K562 (cell line): ENCODE measurements around the gene MRPS15. TPM values are rescaled to one million over a fixed set of nuclear protein-coding genes. Genes with fewer than 3 reads are reported as not detected.
A peak's percentile ranks its signal among the peaks of the same experiment; 100 is the strongest.

Source experiments
- ARNT ChIP-seq, 2 experiments: fragments of 450-650 bp; IDR thresholded peaks; 2 replicates each; pipeline ENCODE4 v1.6.1; 2016; ENCODE audit warnings: mild to moderate bottlenecking in 1 of 2
- BACH1 ChIP-seq: fragments of 200-800 bp; sonication (Bioruptor generic); IDR thresholded peaks from 2 replicates; pipeline ENCODE4 v1.6.1; 2016; ENCODE audit warnings: missing genetic modification characterization, missing compliant biosample characterization
- GABPA ChIP-seq: fragments of 200-800 bp; sonication (Bioruptor generic); conservative IDR thresholded peaks from 2 replicates; pipeline ENCODE4 v1.6.1; 2016; ENCODE audit warnings: low read depth, missing genetic modification characterization, missing compliant biosample characterization
- GABPB1 ChIP-seq: sonication (generic); formaldehyde crosslinking; IDR thresholded peaks from 2 replicates; pipeline ENCODE4 v1.8.0; 2022; ENCODE audit warnings: mild to moderate bottlenecking, missing genetic modification reagents
- HDAC8 ChIP-seq: fragments of 450-650 bp; IDR thresholded peaks from 2 replicates; pipeline ENCODE4 v1.6.1; 2016; ENCODE audit warnings: mild to moderate bottlenecking, missing genetic modification characterization, moderate library complexity, missing compliant biosample characterization
- JUND ChIP-seq, 2 experiments: IDR thresholded peaks; 2 replicates in 1 of 2; 3 replicates in 1 of 2; pipeline ENCODE4 v1.6.1; 2011; ENCODE audit warnings: borderline replicate concordance in 2 of 2, low read depth in 2 of 2, low read length in 2 of 2, improper control_type of control experiment in 1 of 2, missing biosample characterization in 1 of 2, missing genetic modification characterization in 1 of 2, missing genetic modification reagents in 1 of 2
- MAX ChIP-seq: sonication (generic); formaldehyde crosslinking; IDR thresholded peaks from 2 replicates; pipeline ENCODE4 v1.9.0; 2022; ENCODE audit warnings: mild to moderate bottlenecking, missing genetic modification reagents
- MYNN ChIP-seq, 2 experiments: sonication (generic); formaldehyde crosslinking in 1 of 2; IDR thresholded peaks; 2 replicates each; pipeline versions ENCODE4 v1.5.0 to v1.6.1; 2016 to 2020; ENCODE audit warnings: antibody characterized with exemption in 1 of 2, missing genetic modification reagents in 1 of 2
- NFRKB ChIP-seq: fragments of 450-650 bp; IDR thresholded peaks from 2 replicates; pipeline ENCODE4 v1.6.1; 2016; ENCODE audit warnings: low read depth
- NRF1 ChIP-seq, 2 experiments: fragments of 450-650 bp; IDR thresholded peaks in 1 of 2; conservative IDR thresholded peaks in 1 of 2; 2 replicates each; pipeline ENCODE4 v1.6.1; 2014; ENCODE audit warnings: mild to moderate bottlenecking in 2 of 2
- POLR2A ChIP-seq: fragments of 450-650 bp; conservative IDR thresholded peaks from 2 replicates; pipeline ENCODE4 v1.6.1; 2016
- SMAD2 ChIP-seq: fragments of 150-350 bp; IDR thresholded peaks from 2 replicates; pipeline ENCODE4 v1.6.1; 2014; ENCODE audit warnings: low read depth, mild to moderate bottlenecking, low read length
- STAT5B ChIP-seq: fragments of 250-450 bp; sonication (Bioruptor Pico); IDR thresholded peaks from 2 replicates; pipeline ENCODE4 v1.8.0; 2021; ENCODE audit warnings: mild to moderate bottlenecking, inconsistent platforms
- TAF15 ChIP-seq: fragments of 200-400 bp; formaldehyde crosslinking; IDR thresholded peaks from 2 replicates; pipeline ENCODE4 v1.6.1; 2017; ENCODE audit warnings: mild to moderate bottlenecking, low read depth, low read length, moderate library complexity
- TFAM ChIP-seq: fragments of 250-450 bp; sonication (Bioruptor Pico); conservative IDR thresholded peaks from 2 replicates; pipeline ENCODE4 v1.5.0; 2021; ENCODE audit warnings: mild to moderate bottlenecking, moderate library complexity
- TRIM24 ChIP-seq, 2 experiments: fragments of 450-650 bp; IDR thresholded peaks; 2 replicates each; pipeline ENCODE4 v1.6.1; 2016
- TRIM25 ChIP-seq: fragments of 450-650 bp; IDR thresholded peaks from 2 replicates; pipeline ENCODE4 v1.7.0; 2016; ENCODE audit warnings: borderline replicate concordance
- USF1 ChIP-seq: sonication (generic); formaldehyde crosslinking; IDR thresholded peaks from 2 replicates; pipeline ENCODE4 v1.9.0; 2022; ENCODE audit warnings: mild to moderate bottlenecking, missing genetic modification reagents
- VEZF1 ChIP-seq: fragments of 200-800 bp; sonication (Bioruptor generic); IDR thresholded peaks from 2 replicates; pipeline ENCODE4 v1.6.1; 2017; ENCODE audit warnings: missing genetic modification characterization, missing compliant biosample characterization
- ZNF277 ChIP-seq: fragments of 250-450 bp; sonication (Bioruptor Pico); IDR thresholded peaks from 2 replicates; pipeline ENCODE4 v1.8.0; 2022; ENCODE audit warnings: inconsistent platforms, mild to moderate bottlenecking, moderate library complexity, borderline replicate concordance
- ZNF3 ChIP-seq: fragments of 250-450 bp; sonication (Bioruptor Pico); IDR thresholded peaks from 2 replicates; pipeline ENCODE4 v1.5.0; 2021; ENCODE audit warnings: mild to moderate bottlenecking, moderate library complexity
- ZNF584 ChIP-seq: fragments of 200-800 bp; sonication (Bioruptor generic); IDR thresholded peaks from 2 replicates; pipeline ENCODE4 v1.6.1; 2016; ENCODE audit warnings: low read depth, mild to moderate bottlenecking, missing genetic modification characterization, missing compliant biosample characterization
- polyA plus RNA-seq, 8 experiments: library from polyadenylated mRNA; depleted of rRNA in 4 of 8; stranded (reverse) in 5 of 8; unstranded in 3 of 8; fragments of >200 nt; fragmentation: Nextera tagmentation in 2 of 8; fragmentation: Illumina TruSeq in 1 of 8; extraction: Ambion mirVana in 2 of 8; extraction: Trizol in 1 of 8; gene quantifications; 2 replicates each; pipeline versions ENCODE4 v1.2.1 to v1.2.3, GENCODE V29; 2011 to 2014; ENCODE audit warnings: inconsistent platforms in 1 of 8, missing spikeins in 1 of 8
- total RNA-seq, 7 experiments: library from RNA; depleted of rRNA in 6 of 7; stranded (reverse); fragments of >200 nt in 6 of 7; fragmentation: Illumina TruSeq in 2 of 7; extraction: Trizol in 2 of 7; gene quantifications; 2 replicates each; pipeline versions ENCODE4 v1.2.1 to v1.2.3, GENCODE V29; 2011 to 2021; ENCODE audit warnings: low replicate concordance in 1 of 7

MRPS15 gene
- total and polyA plus RNA-seq, 9 of the 15 experiments (the other 6 are each of a cell fraction or from before 2014, with no cell fraction given) = 62.9 to 286 (median 149) TPM

GRCh38 chr1:36464605-36465393 is 615 bp upstream of the MRPS15 start (continued):
- TF ChIP-seq GABPA (0 out of 2 replicates have a peak, but pooled peaks have one; percentile 17), ARNT (IDR thresholded peaks at IDR 0.05) (peak in 1 of 2 experiments; percentile 32; a peak in 1 of 4 replicates), USF1 (no peak), NFRKB (peak; percentile 85), MAX (no peak), TRIM24 (IDR thresholded peaks at IDR 0.05) (no peak), MYNN (IDR thresholded peaks at IDR 0.05) (no peak), MYNN (CRISPR knock-in tag; IDR thresholded peaks at IDR 0.05) (no peak), VEZF1 (CRISPR knock-in tag) (peak; percentile 68), ZNF584 (CRISPR knock-in tag) (peak; percentile 83; the same call in 1 of the 2 replicates), BACH1 (tag) (peak; percentile 75), ZNF3 (CRISPR knock-in tag) (0 out of 2 replicates have a peak, but pooled peaks have one; percentile 34), GABPB1 (CRISPR knock-in tag) (peak; percentile 14), TRIM25 (no peak), JUND (IDR thresholded peaks at IDR 0.05; ENCODE audit: borderline replicate concordance, low read depth, low read length) (no peak), JUND (tag; IDR thresholded peaks at IDR 0.05; ENCODE audit: borderline replicate concordance, low read depth, low read length) (0 out of 3 replicates have a peak, but pooled peaks have one; percentile 4), HDAC8 (tag) (no peak; the same call in 1 of the 2 replicates), ZNF277 (no peak), STAT5B (CRISPR knock-in tag) (no peak), TFAM (no peak), SMAD2 (no peak), POLR2A (peak; percentile 9; the same call in 1 of the 2 replicates), NRF1 (conservative IDR thresholded peaks at IDR 0.05 in 1 of 2, IDR thresholded peaks at IDR 0.05 in 1 of 2) (peak; percentile 53 to 57), TAF15 (no peak)
